Measurements from ENCODE around the gene DENND2A.
"Not testable (repeated sequence)": the region's sequence is repeated elsewhere in the genome, so short reads cannot be mapped to it uniquely, and the experiment has no call there.

DENND2A gene

GRCh38 chr7:140621401-140622021 lies 19.1 kb downstream of the DENND2A start:
- no peaks in the 10 kb centered on the region for H3K4me1 ChIP-seq (ENCODE audit: insufficient read depth, insufficient read length)
- TF ChIP-seq SUZ12 (IDR thresholded peaks at IDR 0.05; ENCODE audit: extremely low read depth, insufficient read depth, insufficient read length) (no peak), YY1 (IDR thresholded peaks at IDR 0.05; ENCODE audit: insufficient read depth, insufficient read length) (no peak), ZNF274 (IDR thresholded peaks at IDR 0.05; ENCODE audit: low read depth, low read length) (no peak)
- DNase-seq (ENCODE audit: low read depth, low spot score), result no peak
- no peaks in the 10 kb centered on the region for H3K9me3 ChIP-seq (ENCODE audit: insufficient read depth, low read length)
- H3K27me3 ChIP-seq (ENCODE audit: insufficient read depth, insufficient read length), result no peaks in the 10 kb centered on the region
- H3K4me3 ChIP-seq (ENCODE audit: insufficient read length, low read depth), result no peak overlapping the region
- H3K9ac ChIP-seq (ENCODE audit: insufficient read length, low read depth), result no peak overlapping the region
- H3K36me3 ChIP-seq (ENCODE audit: insufficient read depth, insufficient read length, low read length), result peaks cover 3% of the 10 kb centered on the region

- not testable (repeated sequence) for H3K4me1 ChIP-seq (ENCODE audit: insufficient read depth, insufficient read length); DNase-seq (ENCODE audit: low read depth, low spot score); H3K27me3 ChIP-seq (ENCODE audit: insufficient read depth, insufficient read length); H3K9ac ChIP-seq (ENCODE audit: insufficient read length, low read depth); H3K9me3 ChIP-seq (ENCODE audit: insufficient read depth, low read length); H3K4me3 ChIP-seq (ENCODE audit: insufficient read length, low read depth); H3K36me3 ChIP-seq (ENCODE audit: insufficient read depth, insufficient read length, low read length)
Observed at GRCh38 chr7:140619915-140620510, 20.6 kb downstream of the DENND2A start.

- H3K36me3 ChIP-seq (ENCODE audit: insufficient read depth, insufficient read length, low read length), result peaks cover 3% of the 10 kb centered on the region
- TF ChIP-seq SUZ12 (IDR thresholded peaks at IDR 0.05; ENCODE audit: extremely low read depth, insufficient read depth, insufficient read length) (no peak), YY1 (IDR thresholded peaks at IDR 0.05; ENCODE audit: insufficient read depth, insufficient read length) (no peak), ZNF274 (IDR thresholded peaks at IDR 0.05; ENCODE audit: low read depth, low read length) (no peak)
- no peaks in the 10 kb centered on the region for H3K4me1 ChIP-seq (ENCODE audit: insufficient read depth, insufficient read length)
- H3K9me3 ChIP-seq (ENCODE audit: insufficient read depth, low read length), result no peaks in the 10 kb centered on the region
- no peaks in the 10 kb centered on the region for H3K27me3 ChIP-seq (ENCODE audit: insufficient read depth, insufficient read length)
- no peak overlapping the region for H3K4me3 ChIP-seq (ENCODE audit: insufficient read length, low read depth)
- no peak overlapping the region for H3K9ac ChIP-seq (ENCODE audit: insufficient read length, low read depth)
- no peak for DNase-seq (ENCODE audit: low read depth, low spot score)
Observed at GRCh38 chr7:140619176-140619575, 21.4 kb downstream of the DENND2A start.

- Histone ChIP-seq H3K27me3 (ENCODE audit: insufficient read depth, insufficient read length) (no peaks in the 10 kb centered on the region), H3K9me3 (ENCODE audit: insufficient read depth, low read length) (no peaks in the 10 kb centered on the region), H3K4me1 (ENCODE audit: insufficient read depth, insufficient read length) (no peaks in the 10 kb centered on the region), H3K9ac (ENCODE audit: insufficient read length, low read depth) (no peak overlapping the region), H3K4me3 (ENCODE audit: insufficient read length, low read depth) (no peak overlapping the region), H3K36me3 (ENCODE audit: insufficient read depth, insufficient read length, low read length) (peaks cover 3% of the 10 kb centered on the region)
- no peak for TF ChIP-seq ZNF274 (IDR thresholded peaks at IDR 0.05; ENCODE audit: low read depth, low read length)
- TF ChIP-seq SUZ12 (IDR thresholded peaks at IDR 0.05; ENCODE audit: extremely low read depth, insufficient read depth, insufficient read length), result no peak
- TF ChIP-seq YY1 (IDR thresholded peaks at IDR 0.05; ENCODE audit: insufficient read depth, insufficient read length), result no peak
- DNase-seq (ENCODE audit: low read depth, low spot score), result no peak
Observed at GRCh38 chr7:140618306-140618705, 22.3 kb downstream of the DENND2A start.

- no peaks in the 10 kb centered on the region for H3K4me1 ChIP-seq (ENCODE audit: insufficient read depth, insufficient read length)
- H3K9me3 ChIP-seq (ENCODE audit: insufficient read depth, low read length), result no peaks in the 10 kb centered on the region
- H3K36me3 ChIP-seq (ENCODE audit: insufficient read depth, insufficient read length, low read length), result peaks cover 3% of the 10 kb centered on the region
- no peak overlapping the region for H3K9ac ChIP-seq (ENCODE audit: insufficient read length, low read depth)
- H3K4me3 ChIP-seq (ENCODE audit: insufficient read length, low read depth), result no peak overlapping the region
- no peak for TF ChIP-seq SUZ12 (IDR thresholded peaks at IDR 0.05; ENCODE audit: extremely low read depth, insufficient read depth, insufficient read length)
- TF ChIP-seq YY1 (IDR thresholded peaks at IDR 0.05; ENCODE audit: insufficient read depth, insufficient read length), result no peak
- TF ChIP-seq ZNF274 (IDR thresholded peaks at IDR 0.05; ENCODE audit: low read depth, low read length), result no peak
- no peaks in the 10 kb centered on the region for H3K27me3 ChIP-seq (ENCODE audit: insufficient read depth, insufficient read length)
- no peak for DNase-seq (ENCODE audit: low read depth, low spot score)
Observed at GRCh38 chr7:140617081-140617480, 23.5 kb downstream of the DENND2A start.

GRCh38 chr7:140616328-140616727 lies 24.3 kb downstream of the DENND2A start:
- no peak for DNase-seq (ENCODE audit: low read depth, low spot score)
- TF ChIP-seq YY1 (IDR thresholded peaks at IDR 0.05; ENCODE audit: insufficient read depth, insufficient read length) (no peak), ZNF274 (IDR thresholded peaks at IDR 0.05; ENCODE audit: low read depth, low read length) (no peak), SUZ12 (IDR thresholded peaks at IDR 0.05; ENCODE audit: extremely low read depth, insufficient read depth, insufficient read length) (no peak)
- Histone ChIP-seq H3K36me3 (ENCODE audit: insufficient read depth, insufficient read length, low read length) (peaks cover 3% of the 10 kb centered on the region), H3K4me1 (ENCODE audit: insufficient read depth, insufficient read length) (no peaks in the 10 kb centered on the region), H3K4me3 (ENCODE audit: insufficient read length, low read depth) (no peak overlapping the region), H3K9ac (ENCODE audit: insufficient read length, low read depth) (no peak overlapping the region), H3K9me3 (ENCODE audit: insufficient read depth, low read length) (no peaks in the 10 kb centered on the region), H3K27me3 (ENCODE audit: insufficient read depth, insufficient read length) (no peaks in the 10 kb centered on the region)

- Histone ChIP-seq H3K4me3 (ENCODE audit: insufficient read length, low read depth) (no peak overlapping the region), H3K36me3 (ENCODE audit: insufficient read depth, insufficient read length, low read length) (peaks cover 5% of the 10 kb centered on the region), H3K27me3 (ENCODE audit: insufficient read depth, insufficient read length) (no peaks in the 10 kb centered on the region), H3K9ac (ENCODE audit: insufficient read length, low read depth) (no peak overlapping the region), H3K9me3 (ENCODE audit: insufficient read depth, low read length) (no peaks in the 10 kb centered on the region), H3K4me1 (ENCODE audit: insufficient read depth, insufficient read length) (no peaks in the 10 kb centered on the region)
- DNase-seq (ENCODE audit: low read depth, low spot score), result no peak
- TF ChIP-seq SUZ12 (IDR thresholded peaks at IDR 0.05; ENCODE audit: extremely low read depth, insufficient read depth, insufficient read length) (no peak), YY1 (IDR thresholded peaks at IDR 0.05; ENCODE audit: insufficient read depth, insufficient read length) (no peak), ZNF274 (IDR thresholded peaks at IDR 0.05; ENCODE audit: low read depth, low read length) (no peak)
Observed at GRCh38 chr7:140611641-140612040, 29.0 kb downstream of the DENND2A start.
